ENCODE results near the gene MRGPRX4. TPM values are rescaled to one million over a fixed set of nuclear protein-coding genes. Genes with fewer than 3 reads are reported as not detected.

MRGPRX4 gene
- total RNA-seq, 1 experiment from 2014 or later, result not detected

- H2BK20ac ChIP-seq (ENCODE audit: low read depth, low read length, poor library complexity, severe bottlenecking), result no peak overlapping the region
- no peaks in the 10 kb centered on the region for H4K20me1 ChIP-seq (ENCODE audit: control insufficient read depth, insufficient read depth, insufficient read length)
- Mint-ChIP-seq H3K4me1 (no peaks in the 10 kb centered on the region), H3K27me3 (ENCODE audit: low read depth) (peaks cover 11% of the 10 kb centered on the region), H3K9me3 (peaks cover 0 to 5% of the 10 kb centered on the region in 2 experiments; a peak in 1 of 5 replicates), H3K36me3 (ENCODE audit: insufficient read depth in 1 of 3, low read depth in 3 of 3) (no peaks in the 10 kb centered on the region), H3K27ac (no peak overlapping the region), H3K4me3 (no peak overlapping the region)
- H4K91ac ChIP-seq (ENCODE audit: insufficient read length, low read depth, low read length), result no peak overlapping the region
- no peaks in the 10 kb centered on the region for H3K27me3 ChIP-seq (ENCODE audit: insufficient read depth, low read length)
- H2BK5ac ChIP-seq (ENCODE audit: insufficient read length, low read length), result no peak overlapping the region
- H3K14ac ChIP-seq (ENCODE audit: insufficient read depth, low read length), result no peak overlapping the region
- H3K18ac ChIP-seq (ENCODE audit: insufficient read length, low read depth, low read length), result no peak overlapping the region
- no peak overlapping the region for H4K5ac ChIP-seq (ENCODE audit: insufficient read length, low read depth, low read length)
- H3K9me3 ChIP-seq (ENCODE audit: control insufficient read depth, low read depth, low read length), result no peaks in the 10 kb centered on the region
- H4K8ac ChIP-seq (replicated peaks; ENCODE audit: insufficient read length, low read depth, low read length), result no peak overlapping the region
- no peaks in the 10 kb centered on the region for H3K79me1 ChIP-seq (ENCODE audit: insufficient read depth, low read depth, low read length, poor library complexity, severe bottlenecking)
- H2BK12ac ChIP-seq (ENCODE audit: insufficient read length, low read depth, low read length), result no peak overlapping the region
- TF ChIP-seq, protein P1, sequence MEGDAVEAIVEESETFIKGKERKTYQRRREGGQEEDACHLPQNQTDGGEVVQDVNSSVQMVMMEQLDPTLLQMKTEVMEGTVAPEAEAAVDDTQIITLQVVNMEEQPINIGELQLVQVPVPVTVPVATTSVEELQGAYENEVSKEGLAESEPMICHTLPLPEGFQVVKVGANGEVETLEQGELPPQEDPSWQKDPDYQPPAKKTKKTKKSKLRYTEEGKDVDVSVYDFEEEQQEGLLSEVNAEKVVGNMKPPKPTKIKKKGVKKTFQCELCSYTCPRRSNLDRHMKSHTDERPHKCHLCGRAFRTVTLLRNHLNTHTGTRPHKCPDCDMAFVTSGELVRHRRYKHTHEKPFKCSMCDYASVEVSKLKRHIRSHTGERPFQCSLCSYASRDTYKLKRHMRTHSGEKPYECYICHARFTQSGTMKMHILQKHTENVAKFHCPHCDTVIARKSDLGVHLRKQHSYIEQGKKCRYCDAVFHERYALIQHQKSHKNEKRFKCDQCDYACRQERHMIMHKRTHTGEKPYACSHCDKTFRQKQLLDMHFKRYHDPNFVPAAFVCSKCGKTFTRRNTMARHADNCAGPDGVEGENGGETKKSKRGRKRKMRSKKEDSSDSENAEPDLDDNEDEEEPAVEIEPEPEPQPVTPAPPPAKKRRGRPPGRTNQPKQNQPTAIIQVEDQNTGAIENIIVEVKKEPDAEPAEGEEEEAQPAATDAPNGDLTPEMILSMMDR (conservative IDR thresholded peaks at IDR 0.05), result no peak
- H2BK15ac ChIP-seq (ENCODE audit: low read depth, low read length), result no peak overlapping the region
- no peaks in the 10 kb centered on the region for H3K79me2 ChIP-seq (ENCODE audit: insufficient read depth, low read length)
- no peak overlapping the region for H3T11ph ChIP-seq (ENCODE audit: low read length)
- H2AFZ ChIP-seq (ENCODE audit: low read length), result no peak overlapping the region
- H2BK120ac ChIP-seq (ENCODE audit: low read depth, low read length, poor library complexity, severe bottlenecking), result no peak overlapping the region
- no peak overlapping the region for H3K4me2 ChIP-seq (ENCODE audit: insufficient read depth, insufficient read length, low read length)
- no peak overlapping the region for H3K9ac ChIP-seq (ENCODE audit: extremely low read depth, insufficient read length, low read length)
- no CpG with 5 or more reads among the region's 3 CpGs for WGBS (ENCODE audit: extremely low coverage, insufficient read length, low lambda C conversion rate)
- H3K4me1 ChIP-seq (ENCODE audit: insufficient read depth, low read length), result no peaks in the 10 kb centered on the region
- no peak overlapping the region for H2AK5ac ChIP-seq (ENCODE audit: insufficient read length, low read length)
- H3K4ac ChIP-seq (ENCODE audit: low read depth, low read length), result no peak overlapping the region
- no peak overlapping the region for H3K56ac ChIP-seq (ENCODE audit: insufficient read length, low read depth, low read length)
- H3K23ac ChIP-seq (ENCODE audit: insufficient read length, low read depth, low read length), result no peak overlapping the region
- H3K27ac ChIP-seq (ENCODE audit: insufficient read length, low read depth, low read length), result no peak overlapping the region
- DNase-seq, result no peak
- no peaks in the 10 kb centered on the region for H3K23me2 ChIP-seq (ENCODE audit: insufficient read length, low read depth, low read length, poor library complexity, severe bottlenecking)
These were observed 50.3 kb downstream of the MRGPRX4 start for GRCh38 chr11:18222814-18223421.

Other genes with a start within 250 kb of the MRGPRX4 start
- gene SERGEF, start 159.8 kb upstream of the MRGPRX4 start, total RNA-seq (2021), result 29.5 and 31.4 TPM in 2 replicates
- 0.07 and 0.17 TPM in 2 replicates for gene TPH1, start 126.6 kb upstream of the MRGPRX4 start, total RNA-seq (2021)
- 34.4 and 43.5 TPM in 2 replicates for gene SAAL1, start 66.8 kb upstream of the MRGPRX4 start, total RNA-seq (2021)
- not detected in 2 replicates for gene MRGPRX3, start 40.3 kb upstream of the MRGPRX4 start, total RNA-seq (2021)
- gene SAA4, start 64.0 kb downstream of the MRGPRX4 start, total RNA-seq (2021), result not detected in 2 replicates
- not detected in 2 replicates for gene SAA2, start 75.8 kb downstream of the MRGPRX4 start, total RNA-seq (2021)
- gene SAA1, start 93.4 kb downstream of the MRGPRX4 start, total RNA-seq (2021), result not detected in 2 replicates
- gene HPS5, start 149.3 kb downstream of the MRGPRX4 start, total RNA-seq (2021), result 15.4 TPM in 2 replicates
- gene GTF2H1, start 149.7 kb downstream of the MRGPRX4 start, total RNA-seq (2021), result 39.4 and 39.5 TPM in 2 replicates
- 717 and 720 TPM in 2 replicates for gene LDHA, start 221.7 kb downstream of the MRGPRX4 start, total RNA-seq (2021)
- gene LDHC, start 239.5 kb downstream of the MRGPRX4 start, total RNA-seq (2021), result 0.94 and 1.6 TPM in 2 replicates

All from H9 (cell line).